Muscle of arm (tissue), 12 donors: Measurements from ENCODE around the gene DSCAML1. TPM values are rescaled to one million over a fixed set of nuclear protein-coding genes. Genes with fewer than 3 reads are reported as not detected.

Experiments
- DNase-seq: peaks from one replicate; pipeline ENCODE4 v3.0.0-alpha.2; 2013
- polyA plus RNA-seq, 12 donors: library from polyadenylated mRNA; unstranded; fragments of 120-200 nt; gene quantifications; one replicate each; pipeline ENCODE4 v1.2.1, GENCODE V29; 2013; ENCODE audit not compliant: insufficient read length in 12 of 12

Gene DSCAML1
- polyA plus RNA-seq, 12 donors, result 0.27 to 2.4 (median 0.68) TPM; not detected in 2

DNA sequence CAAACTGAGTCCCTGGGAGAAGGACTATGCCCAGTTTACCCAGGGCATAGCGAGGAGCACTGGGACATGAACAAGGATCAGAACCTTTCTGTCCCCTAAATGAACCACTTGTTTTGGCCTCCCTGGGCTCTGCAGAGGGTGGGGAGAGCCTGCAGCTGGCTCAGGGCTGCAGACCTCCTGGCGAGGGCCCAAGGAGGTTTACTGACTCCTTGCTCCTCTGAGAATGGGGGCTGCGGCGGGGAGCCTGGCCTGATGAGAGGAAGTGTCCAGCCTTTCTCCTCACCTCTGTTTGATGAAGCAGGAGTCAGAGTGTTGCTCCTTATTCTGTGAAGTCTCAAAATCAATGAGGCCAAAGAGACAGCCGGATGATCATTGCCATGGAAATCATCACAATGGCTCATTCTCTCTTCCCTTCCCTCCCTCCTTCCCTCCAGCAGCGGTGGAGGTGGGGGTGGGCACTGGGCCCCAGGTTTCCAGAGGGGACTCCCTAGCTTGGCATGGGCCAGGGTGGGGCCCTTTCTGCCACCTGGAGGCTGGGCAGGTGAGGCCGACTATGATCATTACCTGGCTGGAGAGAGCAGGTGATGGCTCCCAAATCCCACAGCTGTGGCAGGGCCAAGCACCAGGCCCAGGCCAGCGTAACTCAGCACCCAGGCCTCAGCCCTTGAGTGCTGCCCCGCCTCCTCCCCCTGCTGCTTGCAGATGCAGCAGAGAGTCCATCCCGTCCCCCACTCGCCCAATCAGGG lies 299.6 kb downstream of the DSCAML1 start:
- DNase-seq, result no peak

DNA sequence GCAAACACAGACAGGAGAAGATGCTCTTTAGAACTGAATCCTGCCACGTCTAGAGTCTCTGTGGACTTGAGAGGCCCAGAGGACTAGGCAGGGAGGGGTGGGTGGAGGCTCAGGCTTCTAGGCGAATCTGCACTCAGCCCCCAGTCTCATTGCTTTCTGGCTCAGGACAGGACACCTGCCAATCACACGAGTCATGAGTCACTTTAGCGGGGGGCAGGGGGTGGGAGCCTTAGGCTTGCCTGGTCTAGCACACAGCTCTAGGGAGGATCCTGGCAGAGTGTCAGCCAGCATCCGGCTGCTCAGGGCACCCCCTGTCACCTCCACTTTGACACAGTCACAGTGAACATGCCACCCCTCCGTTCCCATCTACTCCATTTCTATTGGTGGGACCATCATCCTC lies 301.7 kb downstream of the DSCAML1 start:
- DNase-seq, result no peak

DNA sequence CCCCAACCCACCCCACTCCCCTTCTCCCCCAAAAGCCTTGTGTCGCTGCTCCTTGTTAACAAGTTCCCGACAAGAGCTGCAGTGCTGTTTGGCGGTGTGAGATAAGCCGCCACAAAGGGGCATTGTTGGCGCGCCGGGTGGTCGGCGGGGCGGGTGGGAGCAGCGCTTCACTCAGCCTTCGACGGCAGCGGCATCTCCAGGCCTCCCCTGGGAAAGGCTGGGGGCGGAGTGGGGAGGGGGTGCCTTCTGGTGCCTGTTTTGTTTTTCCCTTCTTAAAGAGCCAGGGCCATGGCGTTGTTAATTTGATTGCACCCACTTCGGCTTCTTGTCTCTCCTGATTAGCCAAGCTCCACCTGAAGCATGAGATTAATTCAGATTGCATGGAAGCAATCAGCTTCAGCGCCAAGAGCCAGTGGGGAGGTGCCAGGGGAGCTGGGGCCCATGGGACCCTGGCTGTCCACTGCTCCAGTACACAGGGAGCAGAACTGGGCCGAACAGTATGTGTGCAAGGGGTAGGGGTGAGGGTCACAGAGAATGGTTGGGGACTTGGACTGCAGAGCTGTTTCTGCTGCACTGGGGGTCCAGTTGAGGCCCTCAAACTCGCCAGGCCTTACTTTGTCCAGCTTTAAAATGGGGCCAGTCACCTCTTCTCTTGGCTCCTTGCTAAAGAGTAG lies 304.3 kb downstream of the DSCAML1 start:
- no peak for DNase-seq

DNA sequence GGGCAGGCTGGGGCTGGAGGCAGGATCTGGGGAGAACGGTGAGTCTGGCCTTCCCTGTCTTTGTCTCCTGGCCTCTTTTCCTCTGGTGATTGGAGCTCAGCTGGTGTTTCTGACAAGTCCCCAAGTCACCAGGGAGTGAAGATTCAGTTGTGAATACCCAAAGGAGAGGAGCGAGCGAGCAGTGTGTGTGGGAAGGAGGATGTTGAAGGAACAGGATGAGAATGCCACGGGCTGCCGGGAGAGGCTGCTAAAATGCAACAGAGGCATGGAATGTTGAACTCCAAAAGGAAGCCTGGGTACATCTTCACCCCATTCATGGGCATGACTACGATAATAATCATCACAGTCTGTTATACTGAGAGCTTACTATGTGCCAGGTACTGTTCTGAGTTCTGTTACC lies 306.1 kb downstream of the DSCAML1 start:
- no peak for DNase-seq

DNA sequence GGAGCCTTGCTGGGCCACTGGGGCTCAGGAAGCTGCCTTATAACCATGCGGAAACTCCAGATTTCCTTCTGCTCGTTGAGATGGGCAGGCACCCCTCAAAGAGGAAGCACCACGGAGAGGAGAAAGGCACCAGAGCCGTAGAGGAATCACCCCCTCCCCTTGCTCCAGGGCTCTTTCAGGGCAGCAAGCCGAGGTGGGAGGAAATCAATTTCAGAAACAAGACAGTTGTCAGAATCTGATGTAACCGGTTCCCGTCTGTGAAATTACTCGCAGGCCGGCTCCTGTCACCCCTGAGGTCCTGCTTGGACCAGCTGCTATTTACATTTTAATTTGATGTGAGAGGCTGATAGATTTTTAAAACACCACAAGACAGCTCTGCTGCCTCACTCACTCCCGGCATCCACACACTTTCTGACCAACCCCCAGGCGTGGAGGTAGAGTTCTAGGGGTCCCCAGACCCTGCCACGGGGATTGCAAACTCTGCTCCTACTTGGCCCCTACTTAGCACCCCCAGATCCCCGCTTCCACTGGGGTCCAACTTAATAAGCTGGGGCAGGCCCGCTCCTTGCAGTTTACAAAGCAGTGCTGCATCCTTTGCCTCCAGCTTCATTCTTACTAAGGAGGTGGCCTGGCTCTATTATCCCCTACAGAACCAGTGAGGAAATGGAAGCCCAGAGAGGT lies 306.9 kb downstream of the DSCAML1 start:
- no peak for DNase-seq

DNA sequence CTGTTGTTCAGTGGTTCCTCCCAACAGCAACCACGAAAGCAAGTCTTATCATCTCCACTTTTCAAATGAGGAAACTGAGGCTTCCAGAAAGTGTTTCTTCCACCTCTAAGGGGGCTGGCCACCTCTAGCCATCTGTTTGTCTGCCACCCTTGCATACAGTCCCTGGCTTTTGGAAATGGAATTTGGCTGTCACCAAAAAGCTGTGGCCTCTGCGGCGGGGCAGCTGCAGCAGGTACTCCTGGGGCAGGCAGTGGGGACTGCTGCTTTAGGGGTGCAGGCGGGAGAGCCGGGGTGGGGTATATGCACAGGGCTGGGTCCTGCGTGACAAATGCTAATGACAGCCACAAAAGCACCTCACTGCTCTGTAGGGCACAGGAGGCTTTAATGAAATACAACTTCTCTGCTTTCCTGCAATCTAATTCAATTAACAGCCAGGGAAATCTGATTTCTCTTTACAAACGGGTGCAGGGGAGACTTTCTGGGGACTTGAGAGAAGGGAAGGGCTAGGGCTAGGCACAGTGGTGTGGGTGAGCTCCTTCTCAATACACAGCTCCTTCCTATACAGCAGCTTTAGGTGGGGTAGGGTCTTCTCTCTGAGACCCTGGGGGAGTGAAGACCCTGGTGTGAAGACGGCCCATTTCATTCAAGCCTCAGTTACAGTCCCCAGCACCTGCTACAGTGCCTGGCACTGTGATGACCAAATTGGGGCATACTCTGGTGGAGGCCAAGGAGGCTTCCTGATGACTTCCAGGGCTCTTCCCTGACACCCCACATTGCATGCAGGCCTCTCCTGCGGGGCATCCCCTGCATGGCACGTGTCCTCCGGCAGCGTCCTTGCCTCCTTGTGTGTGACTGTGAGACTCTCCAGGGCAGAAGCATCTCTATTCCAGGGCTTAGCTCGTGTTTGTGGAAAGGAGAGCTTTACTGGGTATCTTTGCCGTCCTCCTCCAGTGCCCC lies 307.7 kb downstream of the DSCAML1 start:
- DNase-seq, result no peak

DNA sequence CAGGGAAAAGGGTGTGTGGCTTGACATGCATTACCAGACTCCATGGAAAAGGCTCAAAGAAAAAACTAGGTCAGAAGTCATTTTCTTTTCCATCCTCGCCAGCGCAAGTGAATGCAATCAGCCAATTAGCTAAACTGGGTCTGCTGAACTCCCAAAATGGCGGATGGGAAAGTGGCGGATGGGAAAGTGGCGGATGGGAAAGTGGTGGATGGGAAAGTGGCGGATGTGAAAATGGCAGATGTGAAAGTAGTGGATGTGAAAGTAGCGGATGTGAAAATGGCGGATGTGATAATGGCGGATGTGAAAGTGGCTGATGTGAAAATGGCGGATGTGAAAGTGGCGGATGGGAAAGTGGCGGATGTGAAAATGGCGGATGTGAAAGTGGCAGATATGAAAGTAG lies 311.0 kb downstream of the DSCAML1 start:
- no peak for DNase-seq

DNA sequence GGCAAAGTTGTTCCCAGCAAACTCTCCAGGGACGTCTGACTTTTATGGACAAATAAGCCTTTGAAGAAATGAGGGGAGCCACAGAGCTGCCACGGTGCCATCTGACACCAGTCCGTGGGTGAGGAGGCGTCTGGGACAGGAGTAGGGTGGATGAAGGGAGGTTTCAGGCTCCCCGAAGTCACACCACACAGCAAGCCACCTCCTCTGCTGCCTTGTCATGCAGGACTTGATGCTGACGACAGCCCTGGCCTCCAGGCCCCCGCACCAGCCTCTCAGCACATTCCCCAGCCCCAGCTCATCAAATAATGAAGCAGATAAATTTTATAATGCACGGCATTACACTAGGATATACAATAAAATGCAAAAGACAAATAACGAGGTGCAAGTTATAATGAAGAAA lies 312.9 kb downstream of the DSCAML1 start:
- DNase-seq, result no peak

DNA sequence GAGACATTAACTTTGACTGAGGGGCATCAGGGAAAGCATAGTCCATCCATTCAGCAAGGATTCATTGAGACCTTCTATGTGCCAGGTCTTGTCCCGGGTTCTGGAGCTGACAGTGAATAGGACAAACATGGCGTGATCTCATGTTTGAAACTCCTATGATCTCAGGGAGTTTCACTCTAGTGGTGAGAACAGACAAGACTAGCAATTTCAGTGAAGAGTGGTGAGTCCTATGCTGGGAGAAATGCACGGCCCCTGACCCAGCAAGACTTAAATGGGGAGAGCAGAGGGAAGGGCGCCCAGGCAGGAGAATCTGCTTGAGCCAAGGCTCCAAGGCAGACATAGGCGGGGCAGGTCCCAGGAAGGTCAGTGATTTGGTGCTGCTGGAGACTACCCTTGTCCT lies 313.6 kb downstream of the DSCAML1 start:
- no peak for DNase-seq

DNA sequence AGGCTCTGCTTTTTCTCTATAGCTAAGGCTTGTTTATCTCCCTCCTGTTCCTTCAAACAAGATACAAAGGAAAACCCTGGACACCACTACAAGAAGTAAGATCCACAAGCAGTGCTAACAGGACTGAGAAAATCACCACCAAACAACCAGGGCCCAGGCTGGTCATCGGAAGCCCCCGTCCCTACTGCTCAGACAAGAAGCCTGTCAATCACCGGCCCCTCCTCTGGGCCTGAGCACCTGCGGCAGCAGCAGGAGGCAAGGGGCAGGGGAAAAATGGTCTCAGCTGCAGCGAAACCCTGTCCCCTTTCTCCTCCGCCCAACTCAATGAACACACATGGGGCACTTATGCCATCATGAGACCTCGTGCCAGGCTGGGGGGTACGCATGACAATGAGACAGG lies 314.1 kb downstream of the DSCAML1 start:
- DNase-seq, result no peak

DNA sequence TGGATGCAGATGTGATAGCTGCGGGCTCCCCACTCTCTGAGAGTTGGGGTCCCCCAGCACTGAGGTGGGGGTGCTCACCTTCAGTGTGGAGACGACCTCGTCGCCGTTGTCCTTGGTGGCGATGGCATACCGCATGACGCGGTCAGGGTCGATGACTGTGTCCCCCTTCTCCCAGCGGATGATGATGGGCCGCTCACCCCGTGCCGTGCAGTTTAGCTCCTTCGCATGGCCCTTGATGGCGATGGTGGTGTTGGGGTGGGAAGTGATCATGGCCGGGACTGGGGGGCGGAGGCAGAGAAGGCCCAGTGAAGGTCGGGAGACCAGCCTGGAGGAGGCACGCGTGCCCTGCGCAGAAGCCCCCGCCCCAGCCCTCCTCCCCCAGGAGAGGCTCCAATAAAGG lies 315.1 kb downstream of the DSCAML1 start:
- no peak for DNase-seq

DNA sequence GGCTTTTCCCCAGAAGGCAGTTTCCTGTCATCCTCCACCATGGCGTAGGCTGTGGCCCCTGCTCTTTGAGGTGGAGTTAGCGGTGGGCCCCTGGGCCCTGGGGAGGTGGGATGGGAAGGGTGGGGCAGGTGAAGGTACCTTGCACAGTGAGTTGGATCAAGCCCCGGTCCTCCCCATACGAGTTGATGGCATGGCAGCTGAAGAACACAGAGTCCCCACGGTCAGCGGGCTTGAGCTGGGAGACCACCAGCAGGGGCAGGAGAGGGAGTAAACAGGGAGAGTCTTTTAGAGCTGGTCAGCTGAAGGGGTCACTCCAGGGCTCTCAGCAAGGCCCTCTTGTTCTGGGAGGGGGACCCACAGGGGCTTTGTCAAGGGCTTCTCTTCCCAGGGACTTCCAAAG lies 316.0 kb downstream of the DSCAML1 start:
- no peak for DNase-seq

DNA sequence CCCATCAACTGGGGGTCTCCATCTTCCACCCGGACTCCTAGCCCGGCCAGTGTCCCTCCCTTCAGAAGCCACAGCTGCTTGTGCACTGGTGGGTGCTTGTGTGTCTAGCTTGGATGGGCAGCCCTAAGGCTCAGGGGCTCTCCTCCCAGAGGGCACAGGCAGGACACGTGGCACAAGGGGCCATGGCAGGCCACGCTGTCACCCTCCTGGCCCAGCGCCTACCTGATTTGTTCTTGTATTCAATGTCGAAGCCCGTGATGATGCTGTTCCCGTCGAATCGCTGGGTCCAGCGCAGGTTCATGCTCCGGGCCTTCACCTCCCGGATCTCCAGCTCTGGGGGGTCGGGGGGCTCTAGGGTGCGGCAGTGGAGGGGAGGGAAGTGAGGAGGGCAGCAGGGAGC lies 316.8 kb downstream of the DSCAML1 start:
- DNase-seq, result no peak

DNA sequence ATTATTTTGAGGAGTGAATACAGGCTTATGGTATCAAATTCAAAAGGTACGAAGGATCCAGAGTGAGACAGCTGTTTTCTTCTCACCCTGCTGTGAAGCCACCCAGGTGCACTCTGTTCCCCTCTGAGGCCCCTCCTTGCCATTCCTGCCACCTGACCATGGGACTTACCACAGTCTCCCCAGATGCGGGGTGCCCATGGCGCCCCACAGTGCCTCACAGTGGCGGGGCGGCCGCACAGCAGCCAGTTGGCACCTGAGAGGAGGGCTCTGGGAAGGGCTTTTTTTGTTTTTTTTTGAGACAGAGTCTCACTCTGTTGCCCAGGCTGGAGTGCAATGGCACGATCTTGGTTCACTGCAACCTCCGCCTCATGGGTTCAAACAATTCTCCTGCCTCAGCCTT lies 317.6 kb downstream of the DSCAML1 start:
- DNase-seq, result no peak

DNA sequence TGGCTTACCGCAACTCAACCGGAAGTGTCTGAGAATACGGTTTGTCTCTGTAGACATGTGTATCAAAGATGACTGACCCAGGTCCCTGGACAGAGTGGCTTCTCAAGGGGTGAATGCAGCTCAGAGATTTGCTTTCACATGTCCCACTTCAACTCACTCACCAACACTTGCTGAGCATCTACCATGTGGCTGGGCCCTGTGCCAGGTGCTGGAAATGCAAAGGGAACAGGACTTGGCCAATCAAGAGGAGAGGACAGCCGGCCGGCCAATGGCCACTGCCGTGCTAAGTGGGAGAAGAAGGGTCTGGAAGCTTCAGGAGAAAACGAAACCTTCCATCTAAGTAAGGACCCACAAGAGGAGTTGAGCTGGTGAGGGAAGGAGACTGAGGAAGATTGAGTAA lies 318.1 kb downstream of the DSCAML1 start:
- no peak for DNase-seq

DNA sequence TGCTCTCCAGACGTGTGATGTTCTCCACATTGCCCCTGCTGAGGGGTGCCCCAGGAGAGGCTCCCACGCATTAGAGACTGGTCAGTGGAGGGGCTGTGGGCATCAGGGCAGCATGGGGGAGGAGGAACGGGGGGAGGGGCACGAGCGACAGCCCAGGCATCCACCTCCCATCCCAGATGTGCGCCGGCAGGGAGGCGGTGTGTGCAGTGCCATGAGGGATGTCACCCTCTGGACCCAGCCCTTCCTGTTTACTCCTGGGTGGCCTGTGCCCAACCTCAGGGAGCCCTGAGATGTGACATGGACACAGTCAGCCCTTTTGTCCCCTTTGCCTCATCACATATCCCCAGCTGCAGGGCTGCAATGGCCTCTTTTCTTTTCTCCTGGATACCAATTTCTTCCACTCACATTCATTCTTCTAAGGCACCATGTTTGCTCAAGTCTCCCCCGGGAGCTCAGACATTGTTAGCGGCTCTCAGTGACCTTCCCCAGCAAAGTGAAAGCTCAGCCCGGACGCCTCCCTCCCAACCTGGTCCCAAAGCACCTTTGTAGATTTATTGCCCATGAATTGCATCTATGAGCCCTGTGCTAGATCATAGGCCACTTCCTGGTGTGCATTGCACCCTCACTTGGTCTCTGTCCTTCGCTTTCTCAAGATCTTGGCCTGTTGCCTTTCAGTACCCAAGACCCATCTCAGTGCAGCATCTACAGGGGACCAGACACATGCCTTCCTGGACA lies 318.7 kb downstream of the DSCAML1 start:
- no peak for DNase-seq

DNA sequence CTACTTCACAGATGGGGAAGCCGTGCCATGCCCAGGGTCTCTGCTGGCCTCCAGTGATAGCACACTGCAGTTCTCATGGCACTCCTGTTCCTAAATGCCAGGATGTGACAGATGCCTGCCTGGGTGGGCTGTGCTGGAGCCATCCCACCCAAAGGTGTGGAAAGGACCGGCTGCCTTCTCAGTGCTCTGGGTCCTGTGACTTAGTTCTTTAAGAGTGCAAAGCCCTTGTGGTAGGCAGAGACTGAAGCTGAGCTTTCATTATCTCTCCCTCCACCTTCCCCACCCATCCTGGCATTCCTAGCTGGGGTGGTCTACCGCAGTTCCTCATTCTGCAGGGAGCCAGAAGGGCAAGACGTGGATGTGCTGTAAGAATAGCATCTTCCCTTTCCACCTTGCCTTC lies 319.3 kb downstream of the DSCAML1 start:
- DNase-seq, result no peak

DNA sequence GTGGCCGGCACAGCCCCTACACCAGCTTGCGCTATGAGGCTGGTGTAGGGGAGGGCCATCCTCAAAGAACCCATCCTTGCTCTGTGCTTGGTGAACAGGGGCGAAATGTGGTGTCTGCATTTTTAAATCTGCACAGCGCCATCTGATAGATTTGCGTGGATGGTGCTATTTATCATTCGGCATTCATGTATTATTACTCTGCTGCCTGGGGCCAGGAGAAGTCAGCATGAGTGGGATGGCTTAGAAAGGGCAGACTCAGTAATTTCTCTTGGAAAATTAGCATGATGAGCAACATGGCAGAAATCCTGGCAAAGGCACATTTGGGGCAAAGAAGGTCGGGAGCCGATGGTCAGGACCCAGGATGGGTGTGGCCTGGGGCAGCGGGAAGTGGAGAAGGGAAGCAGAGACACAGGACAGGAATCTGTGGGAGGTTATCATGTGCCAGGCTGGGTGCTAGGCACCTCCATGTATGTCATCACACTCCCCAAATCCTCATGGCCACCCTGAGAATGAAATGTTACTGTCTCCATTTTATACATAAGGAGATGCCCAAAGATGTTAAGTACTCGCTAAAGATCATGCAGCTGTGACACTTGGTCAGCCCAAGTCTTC lies 320.4 kb downstream of the DSCAML1 start:
- no peak for DNase-seq

DNA sequence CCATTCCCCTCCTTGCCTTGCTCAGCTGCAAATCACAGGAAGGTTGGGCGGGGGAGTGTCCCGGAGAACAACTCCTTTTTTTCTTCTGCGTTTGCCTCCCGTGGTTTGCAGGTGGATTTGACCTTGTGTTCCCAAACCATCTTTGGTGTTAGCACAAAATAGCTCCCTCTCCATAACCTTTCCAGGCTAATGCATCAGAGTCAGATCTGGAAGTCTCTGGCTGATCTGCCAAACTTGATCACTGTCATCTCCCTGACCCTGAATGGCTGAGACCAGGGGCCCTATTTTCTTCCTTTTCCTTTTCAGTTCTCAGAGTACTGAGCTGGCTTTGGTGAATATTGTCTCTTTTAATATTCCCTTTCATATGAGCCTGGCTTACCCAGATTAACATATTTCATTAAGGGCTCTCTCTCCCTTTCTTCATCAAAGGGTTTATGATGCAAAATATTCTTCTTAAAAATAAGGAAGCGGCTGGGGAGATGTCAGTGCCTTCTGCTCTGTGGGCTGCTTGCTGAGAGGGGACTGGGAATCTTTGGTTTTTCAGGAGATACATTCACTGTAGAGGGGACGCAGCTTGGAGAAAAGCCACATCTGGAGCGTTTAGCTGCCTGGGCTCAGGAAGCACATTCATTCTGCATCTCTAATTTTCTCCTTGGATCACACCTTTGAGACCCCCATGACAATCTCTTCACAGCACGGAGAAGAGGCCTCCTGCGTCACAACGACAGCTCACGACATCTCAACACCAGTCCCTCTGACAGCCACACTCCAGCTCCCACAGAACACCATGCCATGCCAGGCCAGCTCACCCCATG lies 321.1 kb downstream of the DSCAML1 start:
- no peak for DNase-seq
